GM18517 (cell line): ENCODE data around the gene EPAS1.

ENCODE experiments used
- ATAC-seq: cut with Tn5 transposase; IDR thresholded peaks from one replicate; pipeline ENCODE4 v1.9.1; 2021; ENCODE audit warnings: mild to moderate bottlenecking, moderate library complexity; ENCODE audit not compliant: unreplicated experiment

EPAS1 gene

DNA sequence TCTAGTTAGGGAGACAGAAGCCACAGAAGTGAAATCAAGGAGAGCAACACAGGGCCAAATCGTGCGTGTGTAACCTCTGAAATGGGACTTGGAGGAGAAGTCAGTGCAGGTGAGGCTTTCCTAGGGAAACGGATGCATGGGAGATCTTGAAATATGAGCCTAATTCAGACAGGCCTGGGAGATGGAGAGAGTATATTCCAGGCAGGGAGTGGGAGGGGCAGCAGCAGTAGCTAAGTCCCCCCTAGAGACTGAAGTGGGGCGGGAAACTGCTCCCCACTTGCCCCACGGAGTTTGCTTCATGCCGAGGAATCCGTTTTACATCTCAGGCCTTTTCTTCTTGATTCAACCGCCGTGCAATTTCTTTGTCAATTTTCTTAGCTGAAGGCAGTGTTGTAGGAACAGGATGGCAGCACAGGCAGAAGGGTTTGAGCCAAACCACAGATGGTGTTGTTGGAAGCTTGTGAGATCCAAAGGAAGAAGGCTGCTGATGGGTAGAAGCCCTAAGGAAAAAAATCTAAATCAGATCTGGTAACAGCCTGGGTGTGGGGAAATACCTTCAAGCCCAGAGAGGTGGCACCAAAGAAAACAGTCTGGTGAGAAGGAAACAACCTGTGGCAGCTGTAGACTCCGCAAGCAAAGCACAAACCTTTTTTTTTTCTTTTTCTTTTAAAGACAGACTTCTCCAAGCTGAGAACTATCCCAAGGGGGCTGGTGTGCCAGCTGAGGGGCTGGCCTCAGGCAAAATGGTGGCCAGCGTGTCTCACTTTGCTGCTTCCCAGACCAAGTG, 40.2 kb downstream of the EPAS1 start:
- no peak for ATAC-seq

DNA sequence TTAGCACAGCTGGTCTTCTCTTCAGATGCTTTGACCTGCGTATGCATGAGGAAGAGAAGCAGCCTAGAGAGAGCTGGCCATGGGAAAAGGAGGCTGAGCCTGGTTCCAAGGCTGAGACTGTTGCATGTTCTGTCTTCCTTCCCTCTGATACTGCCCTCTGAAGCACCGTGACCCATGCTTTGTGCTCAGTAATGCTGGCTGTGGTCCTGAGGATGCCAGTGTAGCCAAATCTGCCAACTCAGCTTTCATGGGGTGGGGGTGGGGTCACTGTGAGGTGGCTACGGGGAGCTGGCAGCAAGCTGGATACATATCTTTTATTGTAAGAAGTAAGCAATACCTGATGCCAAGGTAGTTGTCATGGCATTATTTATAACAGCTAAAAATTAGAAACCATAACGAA, 41.5 kb downstream of the EPAS1 start:
- no peak for ATAC-seq

DNA sequence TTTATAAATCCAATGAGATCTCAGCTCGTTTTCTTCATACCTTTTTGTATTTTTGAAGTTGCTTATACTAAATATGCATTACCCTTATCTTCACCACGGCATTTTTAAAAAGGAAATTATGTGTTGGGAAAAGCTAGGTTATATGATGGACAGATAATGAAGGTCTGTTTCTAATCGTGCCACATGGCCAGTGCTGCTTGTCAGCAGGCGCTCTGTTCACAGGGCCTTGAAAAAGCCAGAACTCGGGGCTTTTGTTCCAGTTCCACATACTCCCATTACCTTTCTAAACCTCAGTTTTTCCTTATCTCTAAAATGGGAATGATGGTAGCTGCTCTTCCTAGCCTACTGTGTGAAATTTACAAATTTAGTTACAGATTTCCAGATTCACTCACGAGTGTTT, 42.0 kb downstream of the EPAS1 start:
- no peak for ATAC-seq

DNA sequence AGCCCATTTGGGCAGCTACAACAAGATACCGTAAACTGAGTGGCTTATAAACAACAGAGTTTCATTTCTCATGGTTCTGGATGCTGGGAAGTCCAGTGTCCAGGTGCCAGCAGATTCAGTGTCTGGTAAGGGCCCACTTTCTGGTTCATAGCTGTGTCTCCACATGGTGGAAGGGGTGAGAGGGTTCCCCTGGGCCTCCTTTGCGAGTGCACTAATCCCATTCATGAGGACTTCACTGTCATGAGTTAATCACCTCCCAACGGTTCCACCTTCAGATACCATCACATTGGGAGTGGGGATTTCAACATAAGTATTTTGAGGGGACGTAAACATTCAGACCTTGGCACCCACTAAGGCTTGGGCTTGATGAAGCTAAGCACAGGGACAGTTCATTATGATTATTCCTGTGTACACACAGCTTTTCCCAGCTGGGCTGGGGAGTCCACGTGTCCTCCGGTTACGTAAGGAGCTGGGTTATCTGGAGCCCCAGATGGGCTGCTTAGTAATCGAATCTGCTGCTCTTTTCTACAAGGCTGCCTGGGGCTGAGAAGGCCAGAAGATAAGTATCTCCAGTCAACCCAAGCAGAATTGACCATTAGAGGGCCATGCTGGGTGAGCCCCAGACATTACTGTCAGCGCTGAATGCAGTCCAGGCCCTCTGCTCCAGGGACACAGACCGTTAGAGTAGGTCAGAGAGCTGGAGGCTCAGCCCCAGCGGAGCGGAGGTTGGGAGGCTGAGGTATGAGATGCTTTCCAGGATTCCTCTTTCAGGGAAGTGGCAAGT, 42.7 kb downstream of the EPAS1 start:
- ATAC-seq, result no peak

DNA sequence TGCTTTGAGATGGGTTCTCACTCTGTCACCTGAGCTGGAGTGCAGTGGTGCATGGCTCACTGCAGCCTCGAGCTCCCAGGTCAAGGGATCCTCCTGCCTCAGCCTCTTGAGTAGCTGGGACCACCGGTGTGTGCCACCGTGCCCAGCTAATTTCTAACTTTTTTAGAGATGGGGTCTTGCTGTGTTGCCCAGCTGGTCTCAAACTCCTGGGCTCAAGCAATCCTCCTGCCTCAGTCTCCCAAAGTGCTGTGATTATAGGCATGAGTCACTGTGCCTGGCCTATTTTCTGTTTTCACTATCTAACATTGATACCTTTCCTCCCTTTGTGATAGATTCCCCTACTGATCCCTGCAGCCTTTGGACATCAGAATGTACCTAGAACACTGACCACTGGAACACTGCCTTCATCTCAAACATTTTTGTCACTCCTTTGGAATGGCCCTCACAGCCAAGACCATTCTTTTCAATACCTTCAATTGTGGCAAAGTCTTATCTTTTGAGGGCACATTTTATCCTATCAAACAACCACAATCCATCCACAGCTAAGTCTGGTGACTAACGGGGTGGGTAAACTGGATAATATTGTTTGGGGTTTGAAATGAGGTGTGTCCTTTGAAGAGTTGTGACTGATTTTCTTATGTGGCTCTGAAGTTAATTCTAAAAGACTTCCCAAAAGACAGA, 43.7 kb downstream of the EPAS1 start:
- no peak for ATAC-seq

DNA sequence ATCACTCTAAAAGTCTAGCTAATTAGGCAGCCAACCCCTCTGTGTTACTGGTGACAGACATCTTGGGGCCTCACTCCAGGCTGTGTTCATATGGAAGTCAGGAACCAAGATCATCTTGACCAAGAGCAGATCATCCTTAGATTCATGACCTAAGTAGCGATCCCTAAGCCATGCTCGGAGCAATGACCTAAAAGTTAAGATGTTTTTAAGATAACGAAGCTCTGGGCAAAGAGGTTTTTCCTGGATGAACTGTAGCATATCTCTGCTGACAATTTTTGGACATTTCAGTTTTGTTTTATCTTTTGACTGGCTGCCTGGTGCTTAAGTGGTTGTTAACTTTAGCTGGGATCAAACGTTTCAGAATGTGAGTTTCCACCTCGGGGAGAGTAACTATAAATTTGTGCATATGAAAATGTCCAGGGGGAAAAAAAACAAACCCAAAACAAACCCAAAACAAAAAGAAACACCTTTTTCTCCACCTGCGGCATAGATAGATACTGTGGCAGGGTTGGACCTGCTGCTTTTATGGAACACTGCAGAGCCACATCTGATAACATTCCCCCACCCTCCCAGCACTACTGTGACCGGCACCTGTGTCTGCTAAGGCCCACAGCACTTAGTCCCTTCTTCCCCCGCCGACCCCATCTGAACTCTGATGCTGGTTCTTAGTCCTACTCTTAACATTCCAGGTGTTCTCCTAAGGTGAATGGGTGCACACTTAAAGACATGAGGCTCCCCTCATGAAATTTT, 45.5 kb downstream of the EPAS1 start:
- no peak for ATAC-seq

DNA sequence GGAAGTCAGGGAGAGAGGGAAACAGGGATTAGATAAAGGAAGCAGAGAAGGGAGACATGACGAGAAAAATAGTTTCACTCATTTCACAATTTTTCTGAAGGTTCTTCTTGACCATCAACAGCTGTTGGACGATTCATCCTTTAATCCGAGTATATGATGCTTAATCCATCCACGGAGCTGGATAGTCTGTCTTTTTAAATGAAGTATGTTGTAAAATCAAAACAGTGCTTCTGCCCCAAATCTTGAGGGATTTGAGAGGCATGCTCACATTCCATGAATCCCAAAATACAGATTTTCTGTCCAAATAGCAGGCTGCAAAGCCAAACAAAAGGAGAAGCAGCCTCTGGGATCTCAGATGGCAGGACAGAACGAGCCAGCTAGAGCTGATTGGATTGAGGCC, 47.5 kb downstream of the EPAS1 start:
- ATAC-seq, result no peak

DNA sequence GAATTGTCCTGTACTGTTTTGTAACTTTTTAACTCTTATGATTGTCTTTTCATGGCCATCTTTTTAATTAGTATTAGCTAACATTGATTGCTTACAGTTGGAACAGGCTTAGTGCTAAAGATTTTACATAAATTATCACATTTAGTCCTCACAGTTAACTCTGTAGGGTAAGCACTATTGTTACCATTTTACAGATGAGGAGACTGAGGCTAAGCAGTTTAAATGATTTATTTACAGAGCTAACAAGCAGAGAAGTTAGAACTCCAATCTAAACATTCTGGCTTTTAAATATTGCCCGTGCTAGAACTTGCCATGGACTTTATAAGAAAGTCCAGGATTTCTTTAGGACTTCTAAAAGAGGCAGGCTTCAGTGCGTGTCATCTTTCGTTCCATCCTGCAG, 48.6 kb downstream of the EPAS1 start:
- ATAC-seq, result no peak

DNA sequence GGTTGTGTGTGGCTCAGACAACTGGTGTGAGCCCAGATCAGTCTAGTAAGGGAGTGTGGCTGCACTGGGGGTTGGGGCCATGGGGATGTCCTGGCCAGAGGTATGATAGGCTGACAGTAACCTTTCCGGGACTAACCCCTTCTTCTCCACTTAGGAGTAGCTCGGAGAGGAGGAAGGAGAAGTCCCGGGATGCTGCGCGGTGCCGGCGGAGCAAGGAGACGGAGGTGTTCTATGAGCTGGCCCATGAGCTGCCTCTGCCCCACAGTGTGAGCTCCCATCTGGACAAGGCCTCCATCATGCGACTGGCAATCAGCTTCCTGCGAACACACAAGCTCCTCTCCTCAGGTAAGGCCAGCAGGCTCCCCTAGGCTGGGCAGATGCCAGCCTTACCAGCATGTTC, 49.5 kb downstream of the EPAS1 start:
- no peak for ATAC-seq

DNA sequence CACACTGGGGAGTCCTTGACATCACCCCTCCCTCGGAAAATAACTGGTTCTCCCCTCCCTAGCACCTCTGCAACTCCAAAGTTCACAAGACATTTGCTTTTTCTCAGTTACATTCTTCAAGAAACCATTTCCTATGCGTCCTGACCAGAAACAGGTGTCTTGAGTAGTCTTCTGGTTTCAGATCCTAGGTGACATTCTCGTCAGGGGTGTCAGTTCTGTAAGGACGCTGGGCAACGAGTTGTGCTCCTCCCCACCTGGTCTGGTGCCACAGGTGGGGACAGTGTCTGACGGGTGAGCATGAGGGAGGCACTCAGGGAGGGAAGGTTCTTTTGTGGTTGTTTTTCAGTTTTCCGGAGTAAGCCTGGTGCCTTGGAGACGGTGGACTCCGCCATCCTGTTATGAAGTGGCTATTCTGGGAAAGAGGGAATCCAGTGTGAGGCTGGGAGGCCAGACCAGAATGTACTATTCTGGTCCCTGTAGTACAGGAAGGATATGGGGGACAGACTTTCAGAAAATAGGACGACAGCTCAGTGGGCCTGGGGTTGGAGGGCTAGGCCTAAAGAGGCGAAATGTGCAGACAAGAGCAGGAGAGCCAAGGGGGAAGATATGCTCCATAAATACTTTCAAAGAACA, 50.6 kb downstream of the EPAS1 start:
- no peak for ATAC-seq

DNA sequence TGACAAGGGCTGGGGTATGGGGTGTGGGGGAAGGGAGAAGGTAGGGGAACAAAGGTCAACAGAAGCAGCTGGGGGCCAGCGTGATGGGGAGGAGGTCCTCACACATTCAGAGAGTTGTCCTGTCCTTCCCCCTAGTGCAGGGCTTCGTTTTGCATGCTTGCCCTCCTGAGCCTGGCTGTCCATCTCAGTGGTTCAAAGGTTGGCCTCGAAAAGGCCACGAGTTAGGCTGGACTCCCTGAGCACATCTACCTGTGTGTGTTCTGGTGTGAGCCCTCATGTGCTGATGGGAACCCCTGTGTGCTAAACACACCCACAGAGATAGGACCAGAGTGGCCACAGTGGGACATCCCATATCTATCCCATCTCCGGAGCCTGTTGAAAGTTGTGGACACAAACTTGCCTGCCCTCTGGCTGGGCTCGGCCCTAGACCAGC, 51.9 kb downstream of the EPAS1 start:
- no peak for ATAC-seq

DNA sequence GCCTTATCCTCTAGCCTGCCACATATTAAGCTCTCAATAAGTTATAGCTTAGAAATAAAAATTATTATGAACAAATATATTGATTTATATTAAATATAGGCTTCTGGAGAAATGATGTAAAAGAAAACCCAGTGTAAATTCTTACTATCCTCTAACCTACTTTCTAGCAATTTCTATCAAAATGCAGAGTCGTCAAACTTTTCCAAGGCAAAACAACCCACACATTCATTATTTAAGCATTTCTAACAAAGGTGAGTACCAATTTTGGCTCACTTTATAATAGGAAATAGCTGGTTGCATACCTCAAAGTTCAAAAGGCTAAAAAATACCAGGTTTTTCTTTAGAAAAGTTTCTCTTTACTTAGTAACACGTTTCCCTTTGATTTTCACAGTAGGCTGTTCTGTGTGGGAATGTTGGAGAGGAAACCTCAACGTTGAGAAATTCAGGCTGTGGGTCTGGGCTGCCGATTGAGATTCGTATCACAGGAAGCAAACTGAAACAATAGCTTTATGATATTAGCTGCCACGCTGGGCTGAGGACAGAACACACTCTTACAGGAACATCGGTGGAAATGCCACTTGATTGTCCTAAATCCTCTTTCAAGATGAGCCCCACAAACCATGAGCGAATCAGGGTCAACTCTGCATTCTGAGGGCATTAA, 53.0 kb downstream of the EPAS1 start:
- no peak for ATAC-seq

DNA sequence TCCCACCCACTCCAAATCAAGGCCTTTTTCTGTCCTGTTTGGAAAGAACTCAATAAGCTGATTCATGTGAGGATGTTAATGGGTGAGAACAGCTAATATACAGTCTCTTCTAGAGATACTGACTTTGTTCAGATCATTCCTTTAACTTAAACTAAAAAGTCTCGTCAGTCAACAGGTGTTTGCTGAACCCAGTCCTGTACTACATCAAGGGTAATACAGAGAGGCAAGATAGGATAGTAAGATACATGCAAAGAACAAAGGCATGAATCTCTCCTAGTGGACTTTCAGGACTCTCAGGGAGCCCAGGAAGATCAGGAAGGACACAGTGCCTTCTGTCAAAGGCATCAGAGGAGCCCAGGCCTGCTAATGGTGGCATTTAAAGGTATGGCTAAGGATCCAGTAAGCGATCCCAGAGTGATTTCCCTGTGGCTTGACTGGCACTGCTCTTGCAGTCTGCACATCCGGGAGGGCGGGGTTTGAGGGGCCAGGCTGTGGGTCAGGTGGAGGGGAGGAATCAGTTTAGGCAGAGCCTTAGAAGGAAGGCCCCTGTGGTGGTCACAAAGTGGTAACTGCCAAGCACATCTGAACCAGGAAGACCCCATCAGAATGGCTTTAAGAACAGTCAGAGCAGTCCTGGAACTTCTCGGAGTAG, 54.0 kb downstream of the EPAS1 start:
- ATAC-seq, result no peak

DNA sequence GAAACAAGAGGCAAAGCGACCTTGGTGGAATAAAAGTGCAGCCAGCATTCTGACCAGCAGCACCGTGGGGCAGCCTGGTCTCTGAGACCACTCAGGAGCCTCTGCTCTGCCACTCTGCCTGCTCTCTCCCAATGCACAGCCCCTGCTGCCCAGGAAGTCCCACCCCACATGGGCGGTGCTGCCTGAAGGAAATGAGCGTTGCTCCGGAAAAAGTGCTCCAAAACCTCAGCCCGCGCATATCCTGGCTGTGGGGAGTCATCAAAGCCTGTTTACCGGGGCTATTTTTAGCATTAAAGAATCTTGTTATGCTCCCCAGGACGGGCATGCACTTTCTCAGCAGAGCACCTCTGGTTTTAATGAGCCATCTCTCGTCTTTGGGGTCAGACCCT, 54.5 kb downstream of the EPAS1 start:
- no peak for ATAC-seq

DNA sequence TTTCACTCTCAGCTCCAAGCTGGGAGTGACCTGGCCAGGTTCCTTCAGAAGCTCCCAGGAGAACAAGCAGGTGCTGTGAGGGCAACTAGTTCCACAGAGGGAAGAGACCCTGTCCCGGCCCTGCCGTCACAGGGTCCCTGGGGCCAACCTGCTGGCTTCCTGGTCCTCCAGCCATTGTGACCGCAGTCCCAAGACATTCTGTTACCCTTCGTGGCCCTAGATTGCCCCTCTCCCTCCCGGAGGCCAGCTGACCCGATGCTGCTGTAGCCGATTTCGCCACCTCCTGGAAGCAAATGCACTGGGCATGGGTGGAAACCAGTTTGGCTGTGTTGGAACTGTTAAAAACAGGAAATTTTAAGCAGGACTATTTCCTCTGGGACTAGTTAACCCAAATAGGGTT, 55.4 kb downstream of the EPAS1 start:
- no peak for ATAC-seq

DNA sequence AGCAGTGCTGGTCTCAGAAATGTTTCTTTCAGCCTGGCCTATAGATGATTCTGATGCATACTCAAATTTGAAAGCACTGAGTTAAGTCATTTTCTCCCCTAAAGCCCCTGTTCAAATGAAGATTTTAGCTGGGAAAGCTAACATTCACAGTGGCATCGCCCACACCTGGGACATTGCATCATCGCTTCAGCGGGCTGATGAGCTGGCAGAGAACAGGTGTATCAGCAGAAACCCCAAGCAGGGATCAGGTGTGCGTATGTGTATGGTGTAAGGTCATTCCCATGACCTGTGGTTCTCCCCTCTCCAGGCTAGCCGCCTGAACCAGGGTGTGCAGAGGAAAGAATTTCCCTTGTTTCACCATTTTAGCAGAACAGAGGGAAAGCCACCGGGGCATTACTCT, 56.3 kb downstream of the EPAS1 start:
- ATAC-seq, result no peak

DNA sequence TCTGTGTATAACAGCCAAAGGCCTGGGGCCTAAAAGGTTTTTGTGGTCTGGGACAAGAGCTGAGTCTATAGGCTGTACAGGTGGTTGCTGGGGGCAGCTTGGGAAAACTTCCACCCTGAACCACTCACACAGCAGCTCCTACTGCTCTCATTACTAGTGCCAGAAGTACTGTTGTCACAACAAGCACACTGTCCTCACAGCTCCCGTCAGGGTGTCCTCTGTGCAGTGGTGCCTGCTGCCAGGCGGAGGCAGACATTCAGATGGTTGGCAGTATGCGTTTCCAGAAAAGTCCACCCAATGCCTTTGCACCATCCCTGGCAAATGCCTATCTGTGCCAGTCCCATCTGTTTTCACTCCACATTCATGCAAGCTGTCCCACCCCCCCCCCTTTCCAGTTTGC, 58.5 kb downstream of the EPAS1 start:
- ATAC-seq, result no peak

DNA sequence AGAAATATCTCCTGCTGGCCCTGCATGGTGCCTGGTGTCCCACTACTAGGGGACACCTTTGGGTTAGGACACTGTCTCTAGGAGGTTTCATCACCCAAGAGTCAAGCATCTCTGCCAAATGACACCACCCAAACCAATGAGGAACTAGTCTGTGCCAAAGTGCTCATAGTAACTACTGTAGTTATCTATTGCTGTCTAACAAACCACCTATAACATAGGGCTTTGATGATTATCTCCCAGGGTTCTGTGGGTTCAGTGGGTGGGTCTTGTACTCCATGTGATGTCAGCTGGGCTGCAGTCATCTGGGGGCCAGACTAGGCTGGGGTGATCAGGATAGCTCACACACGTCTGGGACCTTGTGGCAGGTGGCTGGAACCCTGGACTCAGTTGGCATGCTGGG, 59.8 kb downstream of the EPAS1 start:
- ATAC-seq, result no peak

DNA sequence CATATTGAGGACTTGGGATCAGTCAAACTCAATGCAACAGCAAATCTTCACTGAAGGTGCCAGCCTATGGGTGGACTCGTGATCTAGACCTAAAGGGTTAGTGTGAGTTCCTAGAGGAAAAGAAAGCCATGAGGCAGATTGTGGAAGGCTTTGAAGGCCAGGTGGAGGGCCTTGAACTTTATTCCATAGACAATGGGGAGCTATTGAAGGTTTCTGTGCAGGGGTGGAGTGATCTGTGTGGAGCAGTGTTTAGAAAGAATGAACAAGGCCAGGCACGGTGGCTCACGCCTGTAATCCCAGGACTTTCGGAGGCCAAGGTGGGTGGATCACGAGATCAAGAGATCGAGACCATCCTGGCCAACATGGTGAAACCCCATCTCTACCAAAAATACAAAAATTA, 61.5 kb downstream of the EPAS1 start:
- ATAC-seq, result no peak

DNA sequence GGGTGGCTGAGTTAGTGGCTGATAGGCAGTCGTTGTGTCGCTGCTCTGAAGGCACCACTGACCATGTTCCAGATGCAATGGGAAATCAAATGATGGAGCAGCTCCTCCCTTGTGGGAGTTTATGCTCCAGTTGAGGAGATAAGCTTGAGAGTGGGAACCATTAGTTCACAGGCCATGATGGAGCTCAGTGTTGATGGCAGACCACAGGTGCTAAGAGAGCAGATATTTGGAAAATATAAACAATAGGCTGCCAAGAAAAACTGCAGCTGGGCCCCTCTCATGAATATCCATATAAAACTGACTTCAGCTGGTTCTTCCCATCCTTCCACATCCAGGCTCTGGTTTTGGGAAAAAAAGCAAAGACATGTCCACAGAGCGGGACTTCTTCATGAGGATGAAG, 63.1 kb downstream of the EPAS1 start:
- no peak for ATAC-seq
